Thyroid gland (tissue), 4 donors: ENCODE results near the gene XK. TPM values are rescaled to one million over a fixed set of nuclear protein-coding genes. Genes with fewer than 3 reads are reported as not detected.
A peak's percentile ranks its signal among the peaks of the same experiment; 100 is the strongest.

ENCODE experiments used
- DNase-seq, 2 donors: peaks; one replicate each; pipeline ENCODE4 v3.0.0-alpha.2; 2019
- H3K27ac ChIP-seq, 3 donors: fragments of 200-600 bp; sonication (generic); 1 replicate in 2 of 3; 2 replicates in 1 of 3; pipeline ENCODE4 v1.5.1; 2016 to 2019; ENCODE audit warnings: mild to moderate bottlenecking in 1 of 3, moderate library complexity in 1 of 3
- H3K27me3 ChIP-seq: fragments of 200-600 bp; sonication (generic); one replicate; pipeline ENCODE4 v1.5.1; 2019
- H3K36me3 ChIP-seq, 2 donors: fragments of 200-600 bp; sonication (generic); one replicate each; pipeline ENCODE4 v1.5.1; 2016 to 2019
- H3K4me1 ChIP-seq, 2 donors: fragments of 200-600 bp; sonication (generic); one replicate each; pipeline ENCODE4 v1.5.1; 2017 to 2019
- H3K4me3 ChIP-seq, 3 donors: fragments of 200-600 bp; sonication (generic); replicated peaks in 1 of 3; 1 replicate in 2 of 3; 2 replicates in 1 of 3; pipeline ENCODE4 v1.5.1; 2016; ENCODE audit warnings: mild to moderate bottlenecking in 1 of 3
- H3K9me3 ChIP-seq: fragments of 200-600 bp; sonication (generic); one replicate; pipeline ENCODE4 v1.5.1; 2017
- CTCF ChIP-seq, 6 experiments: fragments of 200-600 bp in 3 of 6; fragments of 450-650 bp in 3 of 6; sonication (generic) in 3 of 6; IDR thresholded peaks; one replicate each; pipeline ENCODE4 v1.5.1; 2016 to 2019; ENCODE audit warnings: antibody characterized with exemption in 6 of 6, mild to moderate bottlenecking in 2 of 6, inconsistent platforms in 1 of 6, moderate library complexity in 1 of 6
- POLR2A ChIP-seq, 2 donors: fragments of 450-650 bp; IDR thresholded peaks; one replicate each; pipeline ENCODE4 v1.6.1; 2017; ENCODE audit warnings: antibody characterized with exemption in 2 of 2, mild to moderate bottlenecking in 2 of 2, moderate library complexity in 1 of 2
- WGBS, 2 donors: methylation state at CpG; one replicate each; pipeline ENCODE4 v1.1.5; 2017; 5-methylcytosine and 5-hydroxymethylcytosine counted together
- intact Hi-C: fragments of 100-400 bp; cut with DNase I; formaldehyde crosslinking; loops from one replicate; pipeline ENCODE4 v1.15.1; 2023
- total RNA-seq, 4 donors: library from RNA; depleted of rRNA; stranded (reverse); fragments of >200 nt; gene quantifications; one replicate each; pipeline ENCODE4 v1.2.3, GENCODE V29; 2016

XK gene
- 1 to 10 TPM in 3 of 4 donors, under 1 TPM in 1; 0.40 to 3.5 (median 2.4) TPM for total RNA-seq

DNA sequence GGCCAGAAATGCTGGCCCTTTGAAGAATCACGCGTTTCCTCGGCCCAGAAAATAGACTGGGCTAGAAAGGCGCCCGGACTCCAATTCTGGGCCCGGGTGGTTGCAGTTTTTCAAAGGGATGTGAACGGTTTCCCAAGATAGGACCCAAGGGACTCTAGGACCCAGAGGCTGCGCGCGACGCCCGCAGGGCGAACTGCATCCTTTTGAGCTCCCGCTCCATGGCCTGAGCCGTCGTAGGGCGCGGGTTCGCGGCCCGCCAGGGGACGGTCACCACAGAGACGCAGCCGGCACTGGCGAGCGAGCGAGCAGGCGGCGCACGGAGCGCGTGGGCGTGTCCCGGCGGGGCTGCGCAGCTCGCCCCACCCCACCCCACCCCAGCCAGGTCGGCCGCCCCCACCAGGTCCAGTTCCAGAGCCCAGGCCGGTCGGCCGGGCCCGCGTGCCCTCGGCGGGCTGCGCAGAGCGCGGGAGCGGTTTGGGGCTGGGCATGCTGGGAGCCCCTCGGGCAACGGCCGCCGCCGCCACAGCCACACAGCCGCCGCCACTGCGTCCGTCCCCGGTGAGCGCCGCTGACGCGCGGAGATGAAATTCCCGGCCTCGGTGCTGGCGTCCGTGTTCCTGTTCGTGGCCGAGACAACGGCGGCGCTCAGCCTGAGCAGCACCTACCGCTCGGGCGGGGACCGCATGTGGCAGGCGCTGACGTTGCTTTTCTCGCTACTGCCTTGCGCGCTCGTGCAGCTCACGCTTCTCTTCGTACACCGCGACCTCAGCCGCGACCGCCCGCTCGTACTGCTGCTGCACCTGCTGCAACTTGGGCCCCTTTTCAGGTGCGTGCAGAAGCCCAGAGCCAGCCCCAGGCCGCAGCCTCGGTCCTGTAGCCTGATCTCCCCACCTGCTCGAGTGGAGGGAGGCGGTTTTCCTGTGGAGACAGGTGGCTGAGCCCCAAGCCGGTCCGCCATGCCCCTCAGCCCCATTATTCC lies at the start of gene XK:
Gene XK, plus strand, starts transcription at position 411 of the 979 bp plus-strand sequence. Its CDS starts 171 bp downstream, at position 582.
- 22% methylated on average over 11 of the region's 100 CpGs; no CpG with 5 or more reads in 1 of the 2 donors for WGBS, 2 donors
- Histone ChIP-seq H3K4me3 (peak within 1 kb of the TSS; percentile 8 to 40 (median 9)), H3K9me3 (no peaks in the 10 kb centered on the region), H3K36me3 (no peaks in the 10 kb centered on the region), H3K27me3 (no peaks in the 10 kb centered on the region), H3K27ac (no peak within 1 kb of the TSS), H3K4me1 (no peaks in the 10 kb centered on the region)
- DNase-seq = peak; percentile 51 to 54
- intact Hi-C loops = no loop called here
- TF ChIP-seq POLR2A (IDR thresholded peaks at IDR 0.05) (peak in 1 of 2 donors; percentile 37), CTCF (IDR thresholded peaks at IDR 0.05) (no peak)

GRCh38 chrX:37638047-37638446 lies 47.5 kb upstream of the XK start:
- intact Hi-C loops = no loop called here
- H3K27me3 ChIP-seq = no peaks in the 10 kb centered on the region
- no peak for TF ChIP-seq CTCF (IDR thresholded peaks at IDR 0.05)
- TF ChIP-seq POLR2A (IDR thresholded peaks at IDR 0.05) = no peak
- H3K36me3 ChIP-seq = no peaks in the 10 kb centered on the region
- H3K4me1 ChIP-seq = no peaks in the 10 kb centered on the region
- no peak overlapping the region for H3K4me3 ChIP-seq
- no peak overlapping the region for H3K27ac ChIP-seq
- H3K9me3 ChIP-seq = no peaks in the 10 kb centered on the region
- DNase-seq = no peak

GRCh38 chrX:37640142-37640541 lies 45.4 kb upstream of the XK start:
- Histone ChIP-seq H3K27me3 (no peaks in the 10 kb centered on the region), H3K9me3 (no peaks in the 10 kb centered on the region), H3K27ac (no peak overlapping the region), H3K36me3 (no peaks in the 10 kb centered on the region), H3K4me1 (no peaks in the 10 kb centered on the region), H3K4me3 (no peak overlapping the region)
- intact Hi-C loops = no loop called here
- DNase-seq = no peak
- no peak for TF ChIP-seq CTCF (IDR thresholded peaks at IDR 0.05)
- no peak for TF ChIP-seq POLR2A (IDR thresholded peaks at IDR 0.05)
- 88% methylated on average over 4 to 5 of the region's 5 CpGs for WGBS, 2 donors

DNA sequence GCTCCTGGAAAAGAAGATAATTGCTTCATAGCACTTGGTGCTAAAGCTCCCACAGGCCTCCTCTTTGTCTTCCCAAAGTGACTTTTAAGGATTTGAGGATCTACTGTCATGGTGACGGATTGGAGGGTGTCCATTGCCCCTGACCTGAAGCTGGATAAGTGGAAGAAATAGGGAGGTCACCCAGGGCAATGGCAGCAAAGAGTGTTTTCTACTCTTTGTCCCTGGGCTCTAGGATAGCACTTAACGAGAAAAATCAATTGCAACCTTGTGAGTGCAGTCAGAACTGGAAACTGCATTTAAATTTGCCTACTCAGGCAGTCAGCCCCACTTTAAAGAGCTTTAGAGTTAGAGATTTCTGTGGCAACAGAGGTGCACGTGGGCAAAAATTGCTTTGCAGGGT lies 43.7 kb upstream of the XK start:
- H3K27me3 ChIP-seq = no peaks in the 10 kb centered on the region
- 55 to 88% methylated on average over 3 of the region's 3 CpGs for WGBS, 2 donors
- intact Hi-C loops = no loop called here
- H3K4me3 ChIP-seq = no peak overlapping the region
- H3K27ac ChIP-seq = no peak overlapping the region
- H3K4me1 ChIP-seq = no peaks in the 10 kb centered on the region
- DNase-seq = no peak
- no peaks in the 10 kb centered on the region for H3K36me3 ChIP-seq
- TF ChIP-seq POLR2A (IDR thresholded peaks at IDR 0.05) (no peak), CTCF (IDR thresholded peaks at IDR 0.05) (no peak)
- H3K9me3 ChIP-seq = no peaks in the 10 kb centered on the region
